ES-I3 (cell line): ENCODE measurements around the gene HS6ST3.

Experiments
- H3K36me3 ChIP-seq: 2 replicates; pipeline ENCODE4 v1.6.1; 2013; ENCODE audit warnings: mild to moderate bottlenecking, low read length, control low read depth, moderate library complexity; ENCODE audit not compliant: insufficient read depth
- H3K4me1 ChIP-seq: 2 replicates; pipeline ENCODE4 v1.6.1; 2013; ENCODE audit warnings: mild to moderate bottlenecking, control low read depth, low read length; ENCODE audit not compliant: insufficient read depth
- H3K9ac ChIP-seq: 2 replicates; pipeline ENCODE4 v1.6.1; 2013; ENCODE audit warnings: low read depth, mild to moderate bottlenecking, low read length, moderate library complexity
- H3K9me3 ChIP-seq: 2 replicates; pipeline ENCODE4 v1.6.1; 2013; ENCODE audit warnings: mild to moderate bottlenecking, low read length, moderate library complexity; ENCODE audit not compliant: control insufficient read depth, insufficient read depth

HS6ST3 gene

GRCh38 chr13:96379967-96380366, 290.1 kb downstream of the HS6ST3 start:
- H3K36me3 ChIP-seq = no peaks in the 10 kb centered on the region
- no peak overlapping the region for H3K9ac ChIP-seq
- no peaks in the 10 kb centered on the region for H3K9me3 ChIP-seq
- H3K4me1 ChIP-seq = no peaks in the 10 kb centered on the region

DNA sequence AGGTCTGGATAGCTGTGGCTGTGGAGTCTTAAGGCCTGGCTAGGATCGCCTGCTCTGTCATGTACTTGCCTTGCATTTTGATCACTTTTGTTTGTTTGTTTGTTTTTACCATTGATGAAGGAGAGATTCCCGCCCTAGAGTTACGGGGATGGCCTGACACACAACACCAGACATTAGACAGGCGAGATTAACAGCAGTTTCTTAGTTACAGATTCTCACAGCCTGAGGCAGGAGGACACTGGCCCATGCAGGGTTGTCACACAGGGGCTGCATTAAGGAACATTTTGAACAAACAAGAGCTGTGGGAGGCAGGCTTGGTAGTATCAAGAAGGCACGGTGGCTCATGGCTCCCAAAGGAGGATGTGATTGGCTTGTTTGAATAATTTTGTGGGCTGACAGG, 291.8 kb downstream of the HS6ST3 start:
- no peaks in the 10 kb centered on the region for H3K4me1 ChIP-seq
- H3K9ac ChIP-seq = no peak overlapping the region
- no peaks in the 10 kb centered on the region for H3K36me3 ChIP-seq
- H3K9me3 ChIP-seq = no peaks in the 10 kb centered on the region

- Histone ChIP-seq H3K36me3 (no peaks in the 10 kb centered on the region), H3K9me3 (no peaks in the 10 kb centered on the region), H3K9ac (no peak overlapping the region), H3K4me1 (peaks cover 4% of the 10 kb centered on the region; the same call in 1 of the 2 replicates)
Measured at GRCh38 chr13:96388598-96388997, 298.7 kb downstream of the HS6ST3 start.

DNA sequence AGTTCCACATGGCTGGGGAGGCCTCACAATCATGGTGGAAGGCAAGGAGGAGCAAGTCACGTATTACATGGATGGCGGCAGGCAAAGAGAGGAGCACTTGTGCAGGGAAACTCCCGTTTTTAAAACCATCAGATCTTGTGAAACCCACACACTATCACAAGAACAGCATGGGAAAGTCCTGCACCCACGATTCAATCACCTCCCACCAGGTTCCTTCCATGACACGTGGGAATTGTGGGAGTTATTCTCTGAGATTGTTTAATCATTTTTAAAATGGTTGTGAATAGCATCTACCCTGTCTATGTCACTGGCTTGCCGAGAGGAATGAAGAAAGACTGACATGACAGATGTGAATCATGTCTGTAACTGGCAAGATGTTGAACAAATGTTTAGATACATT, 301.7 kb downstream of the HS6ST3 start:
- Histone ChIP-seq H3K36me3 (no peaks in the 10 kb centered on the region), H3K9me3 (no peaks in the 10 kb centered on the region), H3K9ac (no peak overlapping the region), H3K4me1 (peaks cover 4% of the 10 kb centered on the region; the same call in 1 of the 2 replicates)

GRCh38 chr13:96397807-96398206, 307.9 kb downstream of the HS6ST3 start:
- Histone ChIP-seq H3K4me1 (no peaks in the 10 kb centered on the region), H3K36me3 (no peaks in the 10 kb centered on the region), H3K9ac (no peak overlapping the region), H3K9me3 (no peaks in the 10 kb centered on the region)

GRCh38 chr13:96398486-96398885, 308.6 kb downstream of the HS6ST3 start:
- no peak overlapping the region for H3K9ac ChIP-seq

DNA sequence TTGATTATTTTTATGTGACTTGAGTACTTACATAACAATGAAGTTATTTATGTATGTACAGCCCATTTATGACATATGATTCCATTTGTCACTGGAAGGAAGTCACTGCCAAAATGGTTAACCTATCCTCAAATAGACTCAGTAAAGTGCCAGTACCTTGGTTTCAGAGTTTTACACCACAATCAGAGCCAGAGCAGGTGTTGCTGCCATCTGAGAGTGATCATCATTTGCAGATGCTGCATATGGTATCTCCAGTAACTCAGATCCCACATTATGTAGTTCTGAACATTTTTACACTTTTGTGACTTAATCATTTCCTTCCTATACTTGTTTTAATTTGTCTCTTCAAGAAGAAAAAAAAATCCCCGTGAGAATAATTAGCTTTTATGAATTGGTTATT, 313.3 kb downstream of the HS6ST3 start:
- Histone ChIP-seq H3K9ac (no peak overlapping the region), H3K9me3 (no peaks in the 10 kb centered on the region), H3K4me1 (no peaks in the 10 kb centered on the region), H3K36me3 (no peaks in the 10 kb centered on the region)

More at GRCh38 chr13:96398486-96398885, 308.6 kb downstream of the HS6ST3 start:
- Histone ChIP-seq H3K36me3 (no peaks in the 10 kb centered on the region), H3K9me3 (no peaks in the 10 kb centered on the region), H3K4me1 (no peaks in the 10 kb centered on the region)

GRCh38 chr13:96403651-96404050, 313.7 kb downstream of the HS6ST3 start:
- H3K9ac ChIP-seq = no peak overlapping the region
- H3K4me1 ChIP-seq = no peaks in the 10 kb centered on the region
- H3K9me3 ChIP-seq = no peaks in the 10 kb centered on the region
- no peaks in the 10 kb centered on the region for H3K36me3 ChIP-seq

GRCh38 chr13:96415831-96416385, 326.0 kb downstream of the HS6ST3 start:
- H3K9ac ChIP-seq = no peak overlapping the region
- no peaks in the 10 kb centered on the region for H3K4me1 ChIP-seq
- no peaks in the 10 kb centered on the region for H3K36me3 ChIP-seq
- no peaks in the 10 kb centered on the region; the same call in 1 of the 2 replicates for H3K9me3 ChIP-seq

DNA sequence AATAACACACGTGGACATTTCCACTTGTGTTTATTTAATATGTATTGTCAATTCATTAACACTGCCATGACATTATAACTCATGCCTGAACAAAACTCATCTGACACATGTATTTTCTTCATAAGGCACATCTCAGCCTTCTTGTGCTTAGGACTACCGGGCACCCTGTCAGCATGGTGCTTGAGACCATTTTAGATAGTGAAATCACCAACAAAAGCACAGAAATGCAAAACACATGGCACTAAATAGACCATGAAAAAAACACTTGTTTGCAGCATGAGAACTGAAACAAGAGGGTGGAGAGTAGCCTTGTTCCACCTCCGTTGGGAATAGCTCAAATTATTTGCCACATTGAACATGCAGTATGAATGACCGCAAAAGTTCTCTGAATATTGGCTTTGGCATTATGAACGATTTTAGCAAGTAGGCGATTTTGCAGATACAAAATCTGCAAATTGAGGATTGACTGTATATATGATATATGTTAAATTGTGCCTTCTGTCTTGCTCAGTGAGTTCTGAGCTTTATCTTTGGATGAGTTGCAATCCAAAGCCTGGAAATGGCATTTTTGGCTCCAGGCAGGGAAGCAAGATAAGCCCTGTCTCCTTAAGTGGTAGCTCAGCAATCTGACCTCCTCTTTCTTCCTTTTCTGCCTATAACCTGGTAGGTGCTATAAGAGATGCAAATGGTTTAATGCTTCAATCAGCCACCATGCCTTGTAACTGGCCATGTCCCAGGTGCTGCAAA, 328.2 kb downstream of the HS6ST3 start:
- Histone ChIP-seq H3K9ac (no peak overlapping the region), H3K36me3 (no peaks in the 10 kb centered on the region), H3K4me1 (no peaks in the 10 kb centered on the region), H3K9me3 (no peaks in the 10 kb centered on the region; the same call in 1 of the 2 replicates)

GRCh38 chr13:96421314-96421713, 331.4 kb downstream of the HS6ST3 start:
- H3K4me1 ChIP-seq = no peaks in the 10 kb centered on the region
- no peaks in the 10 kb centered on the region for H3K36me3 ChIP-seq
- H3K9ac ChIP-seq = no peak overlapping the region
- no peaks in the 10 kb centered on the region for H3K9me3 ChIP-seq

GRCh38 chr13:96422002-96422401, 332.1 kb downstream of the HS6ST3 start:
- H3K4me1 ChIP-seq = no peaks in the 10 kb centered on the region
- no peaks in the 10 kb centered on the region for H3K9me3 ChIP-seq
- no peak overlapping the region for H3K9ac ChIP-seq
- no peaks in the 10 kb centered on the region for H3K36me3 ChIP-seq

- Histone ChIP-seq H3K36me3 (no peaks in the 10 kb centered on the region), H3K9me3 (no peaks in the 10 kb centered on the region), H3K4me1 (no peaks in the 10 kb centered on the region), H3K9ac (no peak overlapping the region)
Measured at GRCh38 chr13:96426167-96426566, 336.3 kb downstream of the HS6ST3 start.

DNA sequence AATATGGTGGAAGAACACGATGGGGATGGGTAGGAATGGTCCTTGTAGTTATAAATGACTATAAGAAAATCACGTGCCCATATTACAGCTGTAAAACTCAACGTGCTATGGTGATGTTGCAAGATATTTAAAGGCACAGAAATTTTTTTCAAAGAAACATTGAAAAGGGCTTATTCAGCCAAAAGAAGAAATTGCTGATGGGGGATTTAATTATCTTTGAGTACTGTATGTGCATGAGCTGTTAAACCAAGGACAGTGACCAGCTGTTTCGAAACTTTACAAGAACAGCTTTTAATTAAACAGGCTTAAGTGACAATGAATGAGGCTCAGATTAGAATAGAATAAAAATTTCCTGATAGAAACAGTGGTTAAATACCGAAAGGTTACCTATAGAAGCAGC, 339.0 kb downstream of the HS6ST3 start:
- Histone ChIP-seq H3K36me3 (no peaks in the 10 kb centered on the region), H3K9ac (no peak overlapping the region), H3K4me1 (no peaks in the 10 kb centered on the region), H3K9me3 (no peaks in the 10 kb centered on the region)

GRCh38 chr13:96431044-96431581, 341.2 kb downstream of the HS6ST3 start:
- Histone ChIP-seq H3K36me3 (no peaks in the 10 kb centered on the region), H3K9ac (no peak overlapping the region), H3K9me3 (no peaks in the 10 kb centered on the region), H3K4me1 (no peaks in the 10 kb centered on the region)
